Mucosa of rectum (tissue), 2 donors: ENCODE data around the gene ACE.

Experiments used
- H3K27ac ChIP-seq, 2 donors: one replicate each; pipeline ENCODE4 v1.7.0; 2013; ENCODE audit warnings: inconsistent platforms in 2 of 2, low read depth in 2 of 2, low read length in 2 of 2
- H3K27me3 ChIP-seq, 2 donors: one replicate each; pipeline ENCODE4 v1.7.0; 2013; ENCODE audit warnings: low read length in 2 of 2; ENCODE audit not compliant: control insufficient read depth in 2 of 2, insufficient read depth in 2 of 2
- H3K36me3 ChIP-seq, 2 donors: one replicate each; pipeline ENCODE4 v1.7.0; 2013; ENCODE audit warnings: low read length in 2 of 2; ENCODE audit not compliant: control insufficient read depth in 2 of 2, insufficient read depth in 2 of 2
- H3K4me1 ChIP-seq, 2 donors: one replicate each; pipeline ENCODE4 v1.7.0; 2013; ENCODE audit warnings: low read length in 2 of 2, mild to moderate bottlenecking in 1 of 2; ENCODE audit not compliant: control insufficient read depth in 2 of 2, insufficient read depth in 2 of 2
- H3K4me3 ChIP-seq, 2 donors: one replicate each; pipeline ENCODE4 v1.7.0; 2013; ENCODE audit warnings: low read length in 2 of 2
- H3K9ac ChIP-seq, 2 donors: one replicate each; pipeline ENCODE4 v1.7.0; 2013; ENCODE audit warnings: low read length in 2 of 2, low read depth in 1 of 2, mild to moderate bottlenecking in 1 of 2
- H3K9me3 ChIP-seq, 2 donors: one replicate each; pipeline ENCODE4 v1.7.0; 2013; ENCODE audit warnings: low read length in 2 of 2; ENCODE audit not compliant: control insufficient read depth in 2 of 2
- donor health status: healthy.
- donor health status: Normal muscosa, but diverticular disease.

ACE gene

GRCh38 chr17:63443053-63443452 lies 33.8 kb upstream of the ACE start:
- Histone ChIP-seq H3K27me3 (no peaks in the 10 kb centered on the region), H3K36me3 (no peaks in the 10 kb centered on the region), H3K4me3 (no peak overlapping the region), H3K4me1 (peaks cover 23 to 29% of the 10 kb centered on the region in 2 donors), H3K9ac (no peak overlapping the region), H3K9me3 (no peaks in the 10 kb centered on the region), H3K27ac (no peak overlapping the region)

GRCh38 chr17:63444457-63444856 lies 32.4 kb upstream of the ACE start:
- Histone ChIP-seq H3K4me1 (peaks cover 19 to 28% of the 10 kb centered on the region in 2 donors), H3K36me3 (no peaks in the 10 kb centered on the region), H3K4me3 (no peak overlapping the region), H3K27me3 (no peaks in the 10 kb centered on the region), H3K9me3 (no peaks in the 10 kb centered on the region), H3K27ac (no peak overlapping the region), H3K9ac (no peak overlapping the region)

- no peaks in the 10 kb centered on the region for H3K9me3 ChIP-seq
- H3K9ac ChIP-seq, result peak overlapping the region; percentile 60 to 86
- peak overlapping the region; percentile 89 to 91 for H3K27ac ChIP-seq
- no peaks in the 10 kb centered on the region for H3K36me3 ChIP-seq
- no peaks in the 10 kb centered on the region for H3K27me3 ChIP-seq
- H3K4me1 ChIP-seq, result peaks cover 19 to 24% of the 10 kb centered on the region in 2 donors
- peak overlapping the region; percentile 70 to 86 for H3K4me3 ChIP-seq
Observed at GRCh38 chr17:63445065-63445464, 31.8 kb upstream of the ACE start.

- no peaks in the 10 kb centered on the region for H3K9me3 ChIP-seq
- H3K4me1 ChIP-seq, result peaks cover 19 to 20% of the 10 kb centered on the region in 2 donors
- peak overlapping the region; percentile 70 to 86 for H3K4me3 ChIP-seq
- no peaks in the 10 kb centered on the region for H3K36me3 ChIP-seq
- H3K27me3 ChIP-seq, result no peaks in the 10 kb centered on the region
- peak overlapping the region; percentile 60 to 86 for H3K9ac ChIP-seq
- H3K27ac ChIP-seq, result peak overlapping the region; percentile 89 to 91
Observed at GRCh38 chr17:63445571-63445953, 31.3 kb upstream of the ACE start.

GRCh38 chr17:63445954-63446752 lies 30.7 kb upstream of the ACE start, which contains the start of gene CYB561:
TSS of gene CYB561 (minus strand) at chr17:63446306. CDS start at chr17:63437547, 8,759 bp downstream.
- peaks cover 19% of the 10 kb centered on the region in 2 donors for H3K4me1 ChIP-seq
- H3K36me3 ChIP-seq, result no peaks in the 10 kb centered on the region
- H3K4me3 ChIP-seq, result peak within 1 kb of the TSS; percentile 70 to 86
- no peaks in the 10 kb centered on the region for H3K9me3 ChIP-seq
- no peaks in the 10 kb centered on the region for H3K27me3 ChIP-seq
- H3K9ac ChIP-seq, result peak within 1 kb of the TSS; percentile 60 to 86
- peak within 1 kb of the TSS; percentile 89 to 91 for H3K27ac ChIP-seq

- no peaks in the 10 kb centered on the region for H3K27me3 ChIP-seq
- peak overlapping the region; percentile 60 to 86 for H3K9ac ChIP-seq
- peaks cover 19% of the 10 kb centered on the region in 2 donors for H3K4me1 ChIP-seq
- no peaks in the 10 kb centered on the region for H3K36me3 ChIP-seq
- peak overlapping the region; percentile 70 to 86 for H3K4me3 ChIP-seq
- no peaks in the 10 kb centered on the region for H3K9me3 ChIP-seq
- peak overlapping the region; percentile 89 to 91 for H3K27ac ChIP-seq
Observed at GRCh38 chr17:63446753-63447470, 29.9 kb upstream of the ACE start.

- Histone ChIP-seq H3K9ac (peak overlapping the region; percentile 60 to 86), H3K27me3 (no peaks in the 10 kb centered on the region), H3K36me3 (no peaks in the 10 kb centered on the region), H3K4me3 (peak overlapping the region; percentile 70 to 86), H3K27ac (peak overlapping the region; percentile 89 to 91), H3K9me3 (no peaks in the 10 kb centered on the region), H3K4me1 (peaks cover 19% of the 10 kb centered on the region in 2 donors)
Observed at GRCh38 chr17:63447471-63448009, 29.3 kb upstream of the ACE start.

GRCh38 chr17:63448655-63449054 lies 28.2 kb upstream of the ACE start:
- Histone ChIP-seq H3K9ac (no peak overlapping the region), H3K27ac (no peak overlapping the region), H3K36me3 (no peaks in the 10 kb centered on the region), H3K4me1 (peaks cover 19% of the 10 kb centered on the region in 2 donors), H3K27me3 (no peaks in the 10 kb centered on the region), H3K4me3 (no peak overlapping the region), H3K9me3 (no peaks in the 10 kb centered on the region)

- H3K27me3 ChIP-seq, result no peaks in the 10 kb centered on the region
- H3K4me1 ChIP-seq, result peaks cover 14 to 16% of the 10 kb centered on the region in 2 donors
- no peak overlapping the region for H3K4me3 ChIP-seq
- H3K9me3 ChIP-seq, result no peaks in the 10 kb centered on the region
- H3K9ac ChIP-seq, result no peak overlapping the region
- no peak overlapping the region for H3K27ac ChIP-seq
- no peaks in the 10 kb centered on the region for H3K36me3 ChIP-seq
Observed at GRCh38 chr17:63450551-63450950, 26.3 kb upstream of the ACE start.

GRCh38 chr17:63451150-63451549 lies 25.7 kb upstream of the ACE start:
- no peak overlapping the region for H3K27ac ChIP-seq
- no peak overlapping the region for H3K9ac ChIP-seq
- no peaks in the 10 kb centered on the region for H3K27me3 ChIP-seq
- H3K9me3 ChIP-seq, result no peaks in the 10 kb centered on the region
- H3K36me3 ChIP-seq, result no peaks in the 10 kb centered on the region
- H3K4me1 ChIP-seq, result peaks cover 12 to 16% of the 10 kb centered on the region in 2 donors
- no peak overlapping the region for H3K4me3 ChIP-seq
